ENCODE results near the gene MESP2.

MESP2 gene

DNA sequence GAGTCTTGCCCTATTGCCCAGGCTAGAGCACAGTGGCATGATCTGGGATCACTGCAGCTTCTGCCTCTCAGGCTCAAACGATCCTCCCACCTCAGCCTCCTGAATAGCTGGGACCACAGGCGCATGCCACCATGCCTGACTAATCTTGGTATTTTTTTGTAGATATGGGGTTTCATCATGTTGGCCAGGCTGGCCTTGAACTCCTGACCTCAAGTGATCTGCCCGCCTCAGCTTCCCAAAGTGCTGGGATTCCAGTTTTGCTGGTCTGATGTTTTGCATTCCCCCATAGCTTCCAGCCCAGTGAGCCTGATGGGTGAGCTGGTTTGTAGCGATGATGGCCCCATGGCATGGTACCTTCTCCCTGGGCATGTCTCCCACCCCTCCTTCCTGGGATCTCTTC is 20.4 kb upstream of the MESP2 start:
- Histone ChIP-seq H3K4me1 (ENCODE audit: insufficient read depth, insufficient read length) (peaks cover 11% of the 10 kb centered on the region), H3K36me3 (ENCODE audit: insufficient read depth, insufficient read length, low read length) (no peaks in the 10 kb centered on the region), H3K4me3 (ENCODE audit: insufficient read length, low read depth) (no peak overlapping the region), H3K9me3 (ENCODE audit: insufficient read depth, low read length) (no peaks in the 10 kb centered on the region), H3K9ac (ENCODE audit: insufficient read length, low read depth) (no peak overlapping the region), H3K27me3 (ENCODE audit: insufficient read depth, insufficient read length) (peaks cover 26% of the 10 kb centered on the region)
- TF ChIP-seq SUZ12 (IDR thresholded peaks at IDR 0.05; ENCODE audit: extremely low read depth, insufficient read depth, insufficient read length) (no peak), YY1 (IDR thresholded peaks at IDR 0.05; ENCODE audit: insufficient read depth, insufficient read length) (no peak)
- DNase-seq (ENCODE audit: low read depth, low spot score) = no peak

- no peak overlapping the region for H3K9ac ChIP-seq (ENCODE audit: insufficient read length, low read depth)
- TF ChIP-seq YY1 (IDR thresholded peaks at IDR 0.05; ENCODE audit: insufficient read depth, insufficient read length) (no peak), SUZ12 (IDR thresholded peaks at IDR 0.05; ENCODE audit: extremely low read depth, insufficient read depth, insufficient read length) (no peak), ZNF274 (IDR thresholded peaks at IDR 0.05; ENCODE audit: low read depth, low read length) (no peak)
- no peaks in the 10 kb centered on the region for H3K9me3 ChIP-seq (ENCODE audit: insufficient read depth, low read length)
- H3K36me3 ChIP-seq (ENCODE audit: insufficient read depth, insufficient read length, low read length) = no peaks in the 10 kb centered on the region
- peaks cover 12% of the 10 kb centered on the region for H3K4me1 ChIP-seq (ENCODE audit: insufficient read depth, insufficient read length)
- DNase-seq (ENCODE audit: low read depth, low spot score) = no peak
- H3K4me3 ChIP-seq (ENCODE audit: insufficient read length, low read depth) = no peak overlapping the region
- H3K27me3 ChIP-seq (ENCODE audit: insufficient read depth, insufficient read length) = peaks cover 15% of the 10 kb centered on the region
Observed at GRCh38 chr15:89756897-89757296, 19.2 kb upstream of the MESP2 start.

DNA sequence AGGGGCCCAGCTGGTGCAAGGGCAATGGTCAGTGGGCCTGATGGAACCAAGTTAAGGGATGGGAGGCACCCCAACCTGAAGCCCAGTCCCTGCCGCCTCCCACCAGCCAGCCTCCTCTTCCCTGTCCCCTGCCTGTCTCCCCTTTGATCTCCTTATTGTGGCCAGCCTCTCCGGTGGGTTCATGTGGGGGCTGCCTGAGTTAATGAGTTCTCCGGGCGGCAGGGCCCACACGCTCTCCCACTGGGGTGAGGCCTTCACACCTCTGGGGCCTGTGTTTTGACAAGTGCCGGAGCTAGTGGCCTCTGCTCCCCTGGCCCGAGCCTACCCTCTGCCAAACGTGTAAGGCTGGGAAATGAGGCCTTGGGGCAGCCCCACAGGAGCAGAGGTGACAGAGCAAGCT is 17.8 kb upstream of the MESP2 start:
- no peak overlapping the region for H3K9ac ChIP-seq (ENCODE audit: insufficient read length, low read depth)
- H3K27me3 ChIP-seq (ENCODE audit: insufficient read depth, insufficient read length) = peaks cover 2% of the 10 kb centered on the region
- H3K36me3 ChIP-seq (ENCODE audit: insufficient read depth, insufficient read length, low read length) = no peaks in the 10 kb centered on the region
- H3K4me3 ChIP-seq (ENCODE audit: insufficient read length, low read depth) = no peak overlapping the region
- H3K9me3 ChIP-seq (ENCODE audit: insufficient read depth, low read length) = no peaks in the 10 kb centered on the region
- no peak for TF ChIP-seq YY1 (IDR thresholded peaks at IDR 0.05; ENCODE audit: insufficient read depth, insufficient read length)
- TF ChIP-seq SUZ12 (IDR thresholded peaks at IDR 0.05; ENCODE audit: extremely low read depth, insufficient read depth, insufficient read length) = no peak
- TF ChIP-seq ZNF274 (IDR thresholded peaks at IDR 0.05; ENCODE audit: low read depth, low read length) = no peak
- DNase-seq (ENCODE audit: low read depth, low spot score) = no peak
- peaks cover 12% of the 10 kb centered on the region for H3K4me1 ChIP-seq (ENCODE audit: insufficient read depth, insufficient read length)

- no peak overlapping the region for H3K4me3 ChIP-seq (ENCODE audit: insufficient read length, low read depth)
- TF ChIP-seq ZNF274 (IDR thresholded peaks at IDR 0.05; ENCODE audit: low read depth, low read length) (no peak), SUZ12 (IDR thresholded peaks at IDR 0.05; ENCODE audit: extremely low read depth, insufficient read depth, insufficient read length) (no peak), YY1 (IDR thresholded peaks at IDR 0.05; ENCODE audit: insufficient read depth, insufficient read length) (no peak)
- no peaks in the 10 kb centered on the region for H3K9me3 ChIP-seq (ENCODE audit: insufficient read depth, low read length)
- no peak overlapping the region for H3K9ac ChIP-seq (ENCODE audit: insufficient read length, low read depth)
- no peak for DNase-seq (ENCODE audit: low read depth, low spot score)
- no peaks in the 10 kb centered on the region for H3K36me3 ChIP-seq (ENCODE audit: insufficient read depth, insufficient read length, low read length)
- H3K4me1 ChIP-seq (ENCODE audit: insufficient read depth, insufficient read length) = peaks cover 12% of the 10 kb centered on the region
- H3K27me3 ChIP-seq (ENCODE audit: insufficient read depth, insufficient read length) = no peaks in the 10 kb centered on the region
Observed at GRCh38 chr15:89758981-89759380, 17.2 kb upstream of the MESP2 start.

- Histone ChIP-seq H3K27me3 (ENCODE audit: insufficient read depth, insufficient read length) (no peaks in the 10 kb centered on the region), H3K4me1 (ENCODE audit: insufficient read depth, insufficient read length) (peaks cover 12% of the 10 kb centered on the region), H3K9ac (ENCODE audit: insufficient read length, low read depth) (no peak overlapping the region), H3K36me3 (ENCODE audit: insufficient read depth, insufficient read length, low read length) (no peaks in the 10 kb centered on the region), H3K9me3 (ENCODE audit: insufficient read depth, low read length) (no peaks in the 10 kb centered on the region), H3K4me3 (ENCODE audit: insufficient read length, low read depth) (no peak overlapping the region)
- TF ChIP-seq SUZ12 (IDR thresholded peaks at IDR 0.05; ENCODE audit: extremely low read depth, insufficient read depth, insufficient read length) (no peak), ZNF274 (IDR thresholded peaks at IDR 0.05; ENCODE audit: low read depth, low read length) (no peak), YY1 (IDR thresholded peaks at IDR 0.05; ENCODE audit: insufficient read depth, insufficient read length) (no peak)
- no peak for DNase-seq (ENCODE audit: low read depth, low spot score)
Observed at GRCh38 chr15:89759835-89760234, 16.3 kb upstream of the MESP2 start.

DNA sequence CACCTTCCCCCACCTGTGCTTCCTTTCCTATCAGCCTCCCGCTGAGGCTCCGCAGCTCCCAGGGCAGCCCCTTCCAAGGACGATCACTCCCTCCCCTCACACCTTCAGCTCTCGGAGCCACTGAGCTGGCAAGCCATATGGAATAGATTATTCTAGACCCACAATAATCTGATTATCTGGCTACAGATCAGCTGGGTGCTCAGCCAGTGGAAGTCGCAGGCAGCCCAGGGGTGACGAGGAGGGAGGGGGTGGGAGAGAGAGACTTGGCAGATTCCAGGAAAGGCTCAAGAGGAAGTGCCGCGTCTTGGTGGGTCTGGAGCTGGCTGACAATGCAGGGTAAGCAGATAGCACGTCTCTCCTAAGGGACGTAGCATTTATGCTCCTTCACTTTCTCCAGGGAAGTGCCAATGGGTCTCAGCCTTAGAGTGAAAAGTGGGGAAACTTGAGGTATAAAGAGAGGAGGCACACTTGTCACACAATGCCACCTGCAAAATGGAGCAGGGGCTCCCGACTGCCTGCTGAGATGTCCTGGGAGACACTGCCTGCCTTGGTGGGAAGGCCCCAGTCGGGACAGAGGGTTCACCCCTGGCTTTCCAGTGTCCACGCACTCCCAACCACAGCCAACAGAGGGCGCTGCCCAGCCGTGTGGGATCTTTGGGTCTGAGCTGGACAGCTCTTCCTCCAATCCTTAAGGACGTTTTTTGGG is 15.7 kb upstream of the MESP2 start:
- Histone ChIP-seq H3K9me3 (ENCODE audit: insufficient read depth, low read length) (no peaks in the 10 kb centered on the region), H3K36me3 (ENCODE audit: insufficient read depth, insufficient read length, low read length) (no peaks in the 10 kb centered on the region), H3K4me1 (ENCODE audit: insufficient read depth, insufficient read length) (peaks cover 12% of the 10 kb centered on the region), H3K9ac (ENCODE audit: insufficient read length, low read depth) (no peak overlapping the region), H3K4me3 (ENCODE audit: insufficient read length, low read depth) (no peak overlapping the region), H3K27me3 (ENCODE audit: insufficient read depth, insufficient read length) (no peaks in the 10 kb centered on the region)
- DNase-seq (ENCODE audit: low read depth, low spot score) = peak; percentile 61
- TF ChIP-seq ZNF274 (IDR thresholded peaks at IDR 0.05; ENCODE audit: low read depth, low read length) (no peak), YY1 (IDR thresholded peaks at IDR 0.05; ENCODE audit: insufficient read depth, insufficient read length) (no peak), SUZ12 (IDR thresholded peaks at IDR 0.05; ENCODE audit: extremely low read depth, insufficient read depth, insufficient read length) (no peak)

DNA sequence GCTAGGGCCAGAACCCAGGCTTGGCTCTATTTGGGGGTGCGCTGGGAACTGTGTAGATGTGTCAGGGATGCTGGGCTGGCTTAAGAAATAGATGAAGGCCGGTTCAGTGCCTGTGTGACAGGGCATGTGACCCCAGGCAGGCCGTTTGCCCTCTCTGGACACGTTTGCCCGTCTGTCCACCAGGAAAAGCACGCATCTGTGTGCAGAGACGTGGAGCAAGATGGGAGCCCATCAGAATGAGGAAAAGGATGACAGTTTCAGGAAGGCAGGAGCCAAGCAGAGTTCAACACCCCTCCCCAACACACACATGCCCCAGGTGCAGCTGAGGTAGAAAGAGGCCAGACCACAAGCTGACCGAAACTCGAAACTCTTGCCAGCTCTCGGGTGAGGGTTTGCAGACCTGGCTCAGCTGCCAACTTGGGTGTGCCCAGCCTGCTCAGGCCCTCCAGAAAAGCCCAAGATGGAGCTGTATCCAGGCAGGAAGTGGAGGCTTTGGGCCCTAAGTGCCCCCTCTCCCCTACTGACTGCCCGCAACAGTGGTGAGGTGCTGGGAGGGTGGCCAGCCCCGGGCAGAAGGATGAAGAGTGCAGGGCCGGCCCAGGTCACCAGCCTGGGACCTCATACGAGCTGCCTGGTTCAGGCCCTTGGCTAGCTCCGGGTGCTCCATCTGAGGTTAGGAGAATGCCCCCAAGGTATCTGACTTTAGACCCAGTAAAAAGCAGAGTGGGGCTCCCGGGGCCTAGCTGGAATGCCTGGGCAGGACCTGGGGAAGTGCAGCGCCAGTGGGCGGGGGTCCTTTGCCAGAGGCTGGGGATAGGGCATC is 14.9 kb upstream of the MESP2 start:
- no peak for TF ChIP-seq SUZ12 (IDR thresholded peaks at IDR 0.05; ENCODE audit: extremely low read depth, insufficient read depth, insufficient read length)
- TF ChIP-seq YY1 (IDR thresholded peaks at IDR 0.05; ENCODE audit: insufficient read depth, insufficient read length) = no peak
- TF ChIP-seq ZNF274 (IDR thresholded peaks at IDR 0.05; ENCODE audit: low read depth, low read length) = no peak
- no peak for DNase-seq (ENCODE audit: low read depth, low spot score)
- Histone ChIP-seq H3K36me3 (ENCODE audit: insufficient read depth, insufficient read length, low read length) (no peaks in the 10 kb centered on the region), H3K9me3 (ENCODE audit: insufficient read depth, low read length) (no peaks in the 10 kb centered on the region), H3K9ac (ENCODE audit: insufficient read length, low read depth) (peak overlapping the region; percentile 32), H3K4me3 (ENCODE audit: insufficient read length, low read depth) (no peak overlapping the region), H3K27me3 (ENCODE audit: insufficient read depth, insufficient read length) (no peaks in the 10 kb centered on the region), H3K4me1 (ENCODE audit: insufficient read depth, insufficient read length) (peaks cover 12% of the 10 kb centered on the region)

All from NT2/D1 (cell line).